Calu3 (cell line): Measurements from ENCODE around the gene ROBO3. TPM values are rescaled to one million over a fixed set of nuclear protein-coding genes. Genes with fewer than 3 reads are reported as not detected.

Experiments
- BruUV-seq: library from RNA; stranded (reverse); fragments of 400-500 nt; replicated peaks from 2 replicates; lab custom pipeline; 2021; lab: Mats Ljungman, UMichigan
- CTCF ChIA-PET: fragments of 300-600 bp; sonication (Branson Sonifier 250); formaldehyde crosslinking; loops from one replicate; lab custom pipeline; 2022; ENCODE audit warnings: antibody characterized with exemption; lab: Charles Lee
- DNase-seq: peaks from one replicate; pipeline ENCODE4 v3.0.0; 2022
- H3K27ac Mint-ChIP-seq: one replicate; pipeline ENCODE4 v1.8.0; 2022; ENCODE audit warnings: mixed read lengths; ENCODE audit not compliant: unreplicated experiment
- H3K27me3 Mint-ChIP-seq: one replicate; pipeline ENCODE4 v1.8.0; 2022; ENCODE audit warnings: mixed read lengths; ENCODE audit not compliant: unreplicated experiment
- H3K36me3 Mint-ChIP-seq: one replicate; pipeline ENCODE4 v1.8.0; 2022; ENCODE audit warnings: mild to moderate bottlenecking, moderate library complexity, mixed read lengths; ENCODE audit not compliant: insufficient read depth, unreplicated experiment
- H3K4me1 Mint-ChIP-seq: one replicate; pipeline ENCODE4 v1.8.0; 2022; ENCODE audit warnings: mild to moderate bottlenecking, low read depth, mixed read lengths; ENCODE audit not compliant: unreplicated experiment
- H3K4me3 Mint-ChIP-seq: one replicate; pipeline ENCODE4 v1.8.0; 2022; ENCODE audit warnings: mild to moderate bottlenecking, low read depth, moderate library complexity, mixed read lengths; ENCODE audit not compliant: unreplicated experiment
- H3K9me3 Mint-ChIP-seq: one replicate; pipeline ENCODE4 v1.8.0; 2022; ENCODE audit warnings: low read depth, mixed read lengths; ENCODE audit not compliant: unreplicated experiment
- CTCF ChIP-seq: fragments of 200-600 bp; IDR thresholded peaks from one replicate; pipeline ENCODE4 v1.8.0; 2022; ENCODE audit warnings: antibody characterized with exemption; ENCODE audit not compliant: unreplicated experiment
- intact Hi-C: fragments of 100-400 bp; cut with micrococcal nuclease; formaldehyde crosslinking; loops from one replicate; pipeline ENCODE4 v1.10.0; 2022; ENCODE audit not compliant: unreplicated experiment
- total RNA-seq: library from RNA; stranded (reverse); gene quantifications from 2 replicates; pipeline ENCODE4 v1.2.3, GENCODE V29; 2022

Gene ROBO3
- total RNA-seq, 1 experiment from 2014 or later: 0.99 TPM

- TF ChIP-seq CTCF: no peak
- Mint-ChIP-seq H3K27me3 (peaks cover 89% of the 10 kb centered on the region), H3K36me3 (peaks cover 2% of the 10 kb centered on the region), H3K27ac (no peak overlapping the region), H3K9me3 (no peaks in the 10 kb centered on the region), H3K4me3 (no peak overlapping the region), H3K4me1 (no peaks in the 10 kb centered on the region)
- no peak for DNase-seq
- CTCF ChIA-PET: no interaction called here
- intact Hi-C loops: no loop called here
- BruUV-seq: no TSS peak
These were observed 19.1 kb downstream of the ROBO3 start for GRCh38 chr11:124884340-124884739.

- TF ChIP-seq CTCF: no peak
- H3K27ac Mint-ChIP-seq: no peak overlapping the region
- H3K27me3 Mint-ChIP-seq: peaks cover 89% of the 10 kb centered on the region
- DNase-seq: no peak
- no peaks in the 10 kb centered on the region for H3K9me3 Mint-ChIP-seq
- BruUV-seq: no TSS peak
- intact Hi-C loops: no loop called here
- CTCF ChIA-PET: no interaction called here
- no peaks in the 10 kb centered on the region for H3K36me3 Mint-ChIP-seq
- no peak overlapping the region for H3K4me3 Mint-ChIP-seq
- H3K4me1 Mint-ChIP-seq: no peaks in the 10 kb centered on the region
These were observed 19.7 kb downstream of the ROBO3 start for GRCh38 chr11:124884869-124885479.

GRCh38 chr11:124886476-124886875 is 21.2 kb downstream of the ROBO3 start:
- no peak overlapping the region for H3K27ac Mint-ChIP-seq

GRCh38 chr11:124886978-124887666 is 21.9 kb downstream of the ROBO3 start:
- DNase-seq: no peak
- no peaks in the 10 kb centered on the region for H3K9me3 Mint-ChIP-seq
- no peaks in the 10 kb centered on the region for H3K4me1 Mint-ChIP-seq
- H3K4me3 Mint-ChIP-seq: no peak overlapping the region
- CTCF ChIA-PET: interaction anchor here (0.7 kb wide), 1 partner anchor 185 kb away, joined by 4 read pairs; no protein-coding TSS in a partner anchor
- BruUV-seq: no TSS peak
- no peak for TF ChIP-seq CTCF
- intact Hi-C loops: no loop called here
- H3K36me3 Mint-ChIP-seq: no peaks in the 10 kb centered on the region
- no peak overlapping the region for H3K27ac Mint-ChIP-seq
- peaks cover 95% of the 10 kb centered on the region for H3K27me3 Mint-ChIP-seq

More at GRCh38 chr11:124886476-124886875, 21.2 kb downstream of the ROBO3 start:
- Mint-ChIP-seq H3K4me3 (no peak overlapping the region), H3K9me3 (no peaks in the 10 kb centered on the region), H3K36me3 (no peaks in the 10 kb centered on the region), H3K27me3 (peaks cover 91% of the 10 kb centered on the region), H3K4me1 (no peaks in the 10 kb centered on the region)
- no peak for DNase-seq
- CTCF ChIA-PET: interaction anchor here (0.7 kb wide), 1 partner anchor 186 kb away, joined by 4 read pairs; no protein-coding TSS in a partner anchor
- BruUV-seq: no TSS peak
- intact Hi-C loops: no loop called here
- TF ChIP-seq CTCF: no peak
